ENCODE measurements around the gene WDR41. TPM values are rescaled to one million over a fixed set of nuclear protein-coding genes. Genes with fewer than 3 reads are reported as not detected.

The WDR41 gene
- total and polyA plus RNA-seq, 2 of the 4 experiments (the other 2 are of a cell fraction), result 38.1 to 72.1 TPM

GRCh38 chr5:77396017-77396416, 96.1 kb downstream of the WDR41 start:
- H3K14ac ChIP-seq (replicated peaks; ENCODE audit: low read depth, low read length), result no peak overlapping the region
- no CpG with 5 or more reads among the region's 1 CpG for WGBS, 2 experiments (ENCODE audit: extremely low coverage in 2 of 2, insufficient read length in 1 of 2)
- H4K5ac ChIP-seq (ENCODE audit: low read depth, low read length), result no peak overlapping the region
- H3K4me2 ChIP-seq (ENCODE audit: low read depth, low read length), result no peak overlapping the region
- no peak overlapping the region for H2BK5ac ChIP-seq (ENCODE audit: low read depth, low read length, poor library complexity, severe bottlenecking)
- H2BK20ac ChIP-seq (ENCODE audit: low read depth, low read length), result no peak overlapping the region
- no peaks in the 10 kb centered on the region for H3K9me3 ChIP-seq (ENCODE audit: control insufficient read depth, insufficient read depth, low read length)
- no peak overlapping the region for H3K4me3 ChIP-seq (ENCODE audit: insufficient read depth, low read depth, low read length)
- no peak overlapping the region for H3K23ac ChIP-seq (ENCODE audit: low read depth, low read length)
- DNase-seq (no peak), ATAC-seq (ENCODE audit: low read depth) (no peak)
- H2AK5ac ChIP-seq (ENCODE audit: low read depth, low read length), result no peak overlapping the region
- H2AK9ac ChIP-seq (replicated peaks; ENCODE audit: low read depth, low read length, poor library complexity), result no peak overlapping the region
- no peak overlapping the region for H2BK15ac ChIP-seq (ENCODE audit: low read depth, low read length)
- TF ChIP-seq FOS (IDR thresholded peaks at IDR 0.05; ENCODE audit: low read depth, low read length) (no peak), MAFK (IDR thresholded peaks at IDR 0.05; ENCODE audit: low read depth, low read length) (no peak), BHLHE40 (IDR thresholded peaks at IDR 0.05; ENCODE audit: low read depth, low read length) (no peak), SMC3 (IDR thresholded peaks at IDR 0.05; ENCODE audit: low read depth, low read length) (no peak), MXI1 (IDR thresholded peaks at IDR 0.05; ENCODE audit: borderline replicate concordance, low read depth, low read length) (no peak), POLR2A (IDR thresholded peaks at IDR 0.05; ENCODE audit: low read depth, low read length) (no peak), NFE2L2 (IDR thresholded peaks at IDR 0.05; ENCODE audit: low read depth, low read length) (no peak), CHD1 (IDR thresholded peaks at IDR 0.05; ENCODE audit: low read depth, low read length) (no peak), MAZ (IDR thresholded peaks at IDR 0.05; ENCODE audit: borderline replicate concordance, low read depth, low read length) (no peak), RFX5 (IDR thresholded peaks at IDR 0.05; ENCODE audit: low read depth, low read length) (no peak), CTCF (conservative IDR thresholded peaks at IDR 0.05; ENCODE audit: low read depth, low read length) (no peak), CEBPB (IDR thresholded peaks at IDR 0.05; ENCODE audit: low read depth, low read length) (no peak), RCOR1 (IDR thresholded peaks at IDR 0.05; ENCODE audit: insufficient replicate concordance, low read length) (no peak), RAD21 (IDR thresholded peaks at IDR 0.05; ENCODE audit: low read length) (no peak)
- TF ChIP-seq, protein P1, sequence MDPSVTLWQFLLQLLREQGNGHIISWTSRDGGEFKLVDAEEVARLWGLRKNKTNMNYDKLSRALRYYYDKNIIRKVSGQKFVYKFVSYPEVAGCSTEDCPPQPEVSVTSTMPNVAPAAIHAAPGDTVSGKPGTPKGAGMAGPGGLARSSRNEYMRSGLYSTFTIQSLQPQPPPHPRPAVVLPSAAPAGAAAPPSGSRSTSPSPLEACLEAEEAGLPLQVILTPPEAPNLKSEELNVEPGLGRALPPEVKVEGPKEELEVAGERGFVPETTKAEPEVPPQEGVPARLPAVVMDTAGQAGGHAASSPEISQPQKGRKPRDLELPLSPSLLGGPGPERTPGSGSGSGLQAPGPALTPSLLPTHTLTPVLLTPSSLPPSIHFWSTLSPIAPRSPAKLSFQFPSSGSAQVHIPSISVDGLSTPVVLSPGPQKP (IDR thresholded peaks at IDR 0.05; ENCODE audit: borderline replicate concordance, low read depth, low read length), result no peak
- TF ChIP-seq, protein P2, sequence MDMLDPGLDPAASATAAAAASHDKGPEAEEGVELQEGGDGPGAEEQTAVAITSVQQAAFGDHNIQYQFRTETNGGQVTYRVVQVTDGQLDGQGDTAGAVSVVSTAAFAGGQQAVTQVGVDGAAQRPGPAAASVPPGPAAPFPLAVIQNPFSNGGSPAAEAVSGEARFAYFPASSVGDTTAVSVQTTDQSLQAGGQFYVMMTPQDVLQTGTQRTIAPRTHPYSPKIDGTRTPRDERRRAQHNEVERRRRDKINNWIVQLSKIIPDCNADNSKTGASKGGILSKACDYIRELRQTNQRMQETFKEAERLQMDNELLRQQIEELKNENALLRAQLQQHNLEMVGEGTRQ (IDR thresholded peaks at IDR 0.05; ENCODE audit: low read depth, low read length), result no peak
- intact Hi-C loops (cut with micrococcal nuclease) (no loop called here), dilution Hi-C loops (cut with HindIII; ENCODE audit: low sequenced_read_pairs, unreplicated experiment) (no loop called here), in situ Hi-C loops (cut with MboI; ENCODE audit: low sequenced_read_pairs) (no loop called here)
- H3K27me3 ChIP-seq (ENCODE audit: control insufficient read depth, insufficient read depth, low read length), result peaks cover 5% of the 10 kb centered on the region; the same call in 1 of the 2 replicates
- H2BK120ac ChIP-seq (ENCODE audit: low read depth, low read length), result no peak overlapping the region
- ChIA-PET CTCF (no interaction called here), POLR2A (ENCODE audit: unreplicated experiment) (no interaction called here)
- no peak overlapping the region for H4K8ac ChIP-seq (ENCODE audit: low read depth in 2 of 2, low read length in 2 of 2)
- H3K9ac ChIP-seq (ENCODE audit: low read depth, low read length), result no peak overlapping the region
- no peak overlapping the region for H2AFZ ChIP-seq (replicated peaks; ENCODE audit: low read length, poor library complexity)
- H3K4me1 ChIP-seq (ENCODE audit: control insufficient read depth, insufficient read depth, low read length), result peaks cover 4% of the 10 kb centered on the region
- no peak overlapping the region for H3K56ac ChIP-seq (ENCODE audit: extremely low read depth, insufficient read depth, low read length)
- BruUV-seq (replicated peaks), result no TSS peak
- no peaks in the 10 kb centered on the region for H3K79me1 ChIP-seq (ENCODE audit: low read depth in 1 of 2, low read length in 2 of 2)
- H3K9me1 ChIP-seq (ENCODE audit: insufficient read depth, low read length), result 0 out of 2 replicates have a peak, but pooled peaks cover 4% of the 10 kb centered on the region
- no peak overlapping the region for H3K27ac ChIP-seq (ENCODE audit: insufficient read depth, low read length)
- H4K20me1 ChIP-seq (ENCODE audit: insufficient read depth, low read length), result no peaks in the 10 kb centered on the region
- no peaks in the 10 kb centered on the region for H3K36me3 ChIP-seq (ENCODE audit: control insufficient read depth, insufficient read depth, low read length)
- no peak overlapping the region for H4K91ac ChIP-seq (ENCODE audit: insufficient read depth, low read depth, low read length)
- H3K18ac ChIP-seq (ENCODE audit: low read depth, low read length), result no peak overlapping the region
- no peak overlapping the region for H3K4ac ChIP-seq (ENCODE audit: low read depth, low read length)

Data from IMR-90 (cell line).